Caco-2 (cell line): Measurements from ENCODE around the gene CFAP107. TPM values are rescaled to one million over a fixed set of nuclear protein-coding genes. Genes with fewer than 3 reads are reported as not detected.
"Not testable (repeated sequence)": the region's sequence is repeated elsewhere in the genome, so short reads cannot be mapped to it uniquely, and the experiment has no call there.

Source experiments
- BruUV-seq: library from RNA; stranded (reverse); fragments of 400-500 nt; replicated peaks from 2 replicates; lab custom pipeline; 2021; lab: Mats Ljungman, UMichigan
- CTCF ChIA-PET: fragments of 300-600 bp; sonication (Branson Sonifier 250); formaldehyde crosslinking; loops from one replicate; lab custom pipeline; 2022; ENCODE audit warnings: antibody characterized with exemption; lab: Charles Lee
- POLR2A ChIA-PET: fragments of 300-600 bp; sonication (Branson Sonifier 250); formaldehyde crosslinking; loops from one replicate; lab custom pipeline; 2022; ENCODE audit warnings: antibody characterized with exemption; lab: Charles Lee
- DNase-seq, 2 experiments: peaks; one replicate each; pipeline versions ENCODE4 v3.0.0 to v3.0.0-alpha.2; 2020 to 2022
- H3K27me3 ChIP-seq: replicated peaks from 2 replicates; pipeline ENCODE4 v1.6.0; 2011; ENCODE audit warnings: low read length; ENCODE audit not compliant: control insufficient read depth, insufficient read depth
- H3K36me3 ChIP-seq: 2 replicates; pipeline ENCODE4 v1.5.1; 2011; ENCODE audit warnings: low read length; ENCODE audit not compliant: control insufficient read depth, insufficient read depth
- H3K4me1 ChIP-seq: fragments of 250-450 bp; sonication (Bioruptor Pico); 2 replicates; pipeline ENCODE4 v1.5.1; 2020; ENCODE audit warnings: mild to moderate bottlenecking
- H3K4me3 ChIP-seq: 2 replicates; pipeline ENCODE4 v1.5.1; 2011; ENCODE audit warnings: low read depth, mild to moderate bottlenecking, control low read depth, low read length
- H3K9me3 ChIP-seq: fragments of 250-450 bp; sonication (Bioruptor Pico); 2 replicates; pipeline ENCODE4 v1.5.1; 2020; ENCODE audit warnings: mild to moderate bottlenecking, moderate library complexity
- H3K27ac Mint-ChIP-seq: one replicate; pipeline ENCODE4 v1.8.0; 2022; ENCODE audit warnings: mixed read lengths; ENCODE audit not compliant: unreplicated experiment
- H3K27me3 Mint-ChIP-seq: one replicate; pipeline ENCODE4 v1.8.0; 2022; ENCODE audit warnings: mixed read lengths; ENCODE audit not compliant: insufficient read depth, unreplicated experiment
- H3K36me3 Mint-ChIP-seq: one replicate; pipeline ENCODE4 v1.8.0; 2022; ENCODE audit warnings: mild to moderate bottlenecking, mixed read lengths; ENCODE audit not compliant: insufficient read depth, unreplicated experiment
- H3K4me1 Mint-ChIP-seq: one replicate; pipeline ENCODE4 v1.8.0; 2022; ENCODE audit warnings: low read depth, mixed read lengths; ENCODE audit not compliant: unreplicated experiment
- H3K4me3 Mint-ChIP-seq: one replicate; pipeline ENCODE4 v1.8.0; 2022; ENCODE audit warnings: mild to moderate bottlenecking, moderate library complexity, mixed read lengths; ENCODE audit not compliant: unreplicated experiment
- H3K9me3 Mint-ChIP-seq: one replicate; pipeline ENCODE4 v1.8.0; 2022; ENCODE audit warnings: mixed read lengths; ENCODE audit not compliant: unreplicated experiment
- CTCF ChIP-seq, 2 experiments: fragments of 200-600 bp in 1 of 2; IDR thresholded peaks; 1 replicate in 1 of 2; 2 replicates in 1 of 2; pipeline versions ENCODE4 v1.5.1 to v1.8.0; 2011 to 2022; ENCODE audit warnings: antibody characterized with exemption in 1 of 2, control low read depth in 1 of 2, inconsistent platforms in 1 of 2, low read depth in 1 of 2, low read length in 1 of 2, mild to moderate bottlenecking in 1 of 2, moderate library complexity in 1 of 2; ENCODE audit not compliant: insufficient read depth in 1 of 2, severe bottlenecking in 1 of 2, unreplicated experiment in 1 of 2
- intact Hi-C: fragments of 100-400 bp; cut with micrococcal nuclease; formaldehyde crosslinking; loops from one replicate; pipeline ENCODE4 v1.10.0; 2022; ENCODE audit not compliant: unreplicated experiment
- total RNA-seq: library from RNA; stranded (reverse); gene quantifications from 2 replicates; pipeline ENCODE4 v1.2.3, GENCODE V29; 2022

The CFAP107 gene
- total RNA-seq, 1 experiment from 2014 or later = not detected

DNA sequence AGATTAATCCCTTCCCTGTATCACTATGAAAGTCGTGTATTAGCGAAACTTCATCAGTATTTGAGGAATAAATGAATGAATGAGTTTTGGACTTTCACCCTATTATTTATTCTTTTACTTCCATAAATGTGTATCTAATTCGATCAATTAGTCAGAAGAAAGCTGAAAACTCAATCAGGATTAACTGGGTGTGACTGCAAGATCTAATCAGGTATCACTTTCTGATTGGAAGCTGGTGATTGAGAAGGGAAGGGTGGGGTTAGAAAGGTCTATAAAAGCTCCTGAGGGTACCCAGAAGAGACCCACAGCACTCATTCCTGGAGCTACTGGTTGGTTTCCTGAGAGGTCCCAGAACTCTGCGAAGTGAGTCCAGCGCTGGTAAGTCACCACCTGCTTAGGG is 45.1 kb downstream of the CFAP107 start, which contains the start of gene PRAMEF1:
Gene PRAMEF1 (plus strand): TSS at position 301 of the 400 bp plus-strand sequence. CDS start 1,831 bp downstream, outside the sequence.
- BruUV-seq = not testable (repeated sequence)

GRCh38 chr1:12798911-12799310 is 52.9 kb downstream of the CFAP107 start:
- POLR2A ChIA-PET = no interaction called here
- Histone ChIP-seq H3K27me3 (no peaks in the 10 kb centered on the region), H3K9me3 (no peaks in the 10 kb centered on the region), H3K36me3 (no peaks in the 10 kb centered on the region), H3K4me1 (no peaks in the 10 kb centered on the region), H3K4me3 (no peak overlapping the region)
- H3K4me3 Mint-ChIP-seq = no peak overlapping the region
- peaks cover 6% of the 10 kb centered on the region for H3K4me1 Mint-ChIP-seq
- no TSS peak for BruUV-seq
- H3K27me3 Mint-ChIP-seq = peaks cover 7% of the 10 kb centered on the region
- TF ChIP-seq CTCF (IDR thresholded peaks at IDR 0.05; ENCODE audit: insufficient read depth in 1 of 2, low read depth in 1 of 2, low read length in 1 of 2, severe bottlenecking in 1 of 2, unreplicated experiment in 1 of 2) = no peak
- CTCF ChIA-PET = no interaction called here
- DNase-seq = no peak
- no peak overlapping the region for H3K27ac Mint-ChIP-seq
- no peaks in the 10 kb centered on the region for H3K9me3 Mint-ChIP-seq
- H3K36me3 Mint-ChIP-seq = no peaks in the 10 kb centered on the region
- intact Hi-C loops = no loop called here

More for the DNA sequence above, 45.1 kb downstream of the CFAP107 start, which contains the start of gene PRAMEF1:
- H3K4me1 Mint-ChIP-seq, H3K9me3 Mint-ChIP-seq, H3K4me3 Mint-ChIP-seq, intact Hi-C loops, H3K4me3 ChIP-seq, H3K36me3 Mint-ChIP-seq, H3K36me3 ChIP-seq, H3K9me3 ChIP-seq, DNase-seq, POLR2A ChIA-PET, H3K27me3 Mint-ChIP-seq, H3K4me1 ChIP-seq, CTCF ChIA-PET, H3K27ac Mint-ChIP-seq, H3K27me3 ChIP-seq: not testable (repeated sequence)

- Mint-ChIP-seq H3K4me1 (peaks cover 6% of the 10 kb centered on the region), H3K9me3 (peaks cover 5% of the 10 kb centered on the region), H3K27me3 (peaks cover 8% of the 10 kb centered on the region), H3K36me3 (no peaks in the 10 kb centered on the region), H3K4me3 (no peak overlapping the region), H3K27ac (no peak overlapping the region)
- no peaks in the 10 kb centered on the region; the same call in 1 of the 2 replicates for H3K9me3 ChIP-seq
- no peaks in the 10 kb centered on the region for H3K4me1 ChIP-seq
- intact Hi-C loops = no loop called here
- no peak overlapping the region for H3K4me3 ChIP-seq
- no peak for DNase-seq
- ChIA-PET CTCF (no interaction called here), POLR2A (no interaction called here)
- no peaks in the 10 kb centered on the region for H3K36me3 ChIP-seq
- TF ChIP-seq CTCF (IDR thresholded peaks at IDR 0.05; ENCODE audit: insufficient read depth in 1 of 2, low read depth in 1 of 2, low read length in 1 of 2, severe bottlenecking in 1 of 2, unreplicated experiment in 1 of 2) = no peak
- no peaks in the 10 kb centered on the region for H3K27me3 ChIP-seq
- BruUV-seq = no TSS peak
Observed at GRCh38 chr1:12799730-12800129, 53.7 kb downstream of the CFAP107 start.
